ENCODE measurements around the gene SNAI1.
A peak's percentile ranks its signal among the peaks of the same experiment; 100 is the strongest.

SNAI1 gene

DNA sequence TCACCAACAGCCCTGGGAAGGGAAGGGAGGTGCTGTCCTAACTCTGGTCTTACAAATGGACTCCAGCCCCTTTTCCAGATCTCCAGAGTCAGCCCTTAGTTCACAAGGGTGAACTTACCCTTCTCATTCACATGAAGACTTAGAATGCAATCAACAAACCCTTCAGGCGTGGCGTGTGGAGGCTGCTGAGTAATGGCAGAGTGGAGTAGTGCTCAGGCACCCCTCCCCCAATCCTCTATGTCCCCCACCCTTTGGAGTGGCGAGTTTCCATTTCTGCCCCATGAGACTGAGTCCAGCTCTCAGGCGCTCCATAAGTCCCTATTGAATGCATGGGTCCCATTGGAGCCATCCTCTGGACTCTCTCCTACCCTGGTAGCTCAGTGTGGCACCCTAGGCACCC is 3.3 kb downstream of the SNAI1 start:
- no peaks in the 10 kb centered on the region for H3K9me3 ChIP-seq (ENCODE audit: control extremely low read depth in 1 of 5, control insufficient read depth in 4 of 5, insufficient read depth in 2 of 5, low read depth in 1 of 5, low read length in 4 of 5)
- H3K27ac ChIP-seq (ENCODE audit: insufficient read depth in 1 of 2, low read depth in 1 of 2, low read length in 2 of 2, poor library complexity in 1 of 2, severe bottlenecking in 2 of 2) = no peak overlapping the region
- CTCF ChIA-PET = interaction anchor here (0.8 to 1.8 kb wide), 5 partner anchors 15 to 75 kb away, joined by 3 to 6 read pairs (median 4); no protein-coding TSS in a partner anchor
- H3K4me3 ChIP-seq (ENCODE audit: control insufficient read depth in 1 of 7, extremely low read depth in 1 of 7, insufficient read depth in 4 of 7, low read depth in 2 of 7, low read length in 6 of 7) = no peak overlapping the region
- no peak for DNase-seq
- peaks cover 0 to 8% (median 0%) of the 10 kb centered on the region in 4 experiments for H3K36me3 ChIP-seq (ENCODE audit: control insufficient read depth in 4 of 4, insufficient read depth in 4 of 4, low read length in 3 of 4)
- peaks cover 0 to 83% (median 44%) of the 10 kb centered on the region in 4 experiments for H3K4me1 ChIP-seq (ENCODE audit: control extremely low read depth in 1 of 4, control insufficient read depth in 4 of 4, insufficient read depth in 4 of 4, low read length in 3 of 4)
- 91% methylated on average over 2 of the region's 4 CpGs for WGBS (ENCODE audit: insufficient coverage)
- POLR2A ChIA-PET = interaction anchor here (0.6 kb wide), 2 partner anchors 32 to 737 kb away, joined by 3 to 6 read pairs; no protein-coding TSS in a partner anchor
- H3K27me3 ChIP-seq (replicated peaks in 2 of 5; ENCODE audit: control insufficient read depth in 4 of 5, insufficient read depth in 5 of 5, low read length in 4 of 5) = no peaks in the 10 kb centered on the region

GRCh38 chr20:49987015-49987867 is 4.5 kb downstream of the SNAI1 start:
- ChIA-PET CTCF (interaction anchor here (0.6 to 2.6 kb wide), 6 partner anchors 9 to 82 kb away, joined by 3 to 10 read pairs (median 5); no protein-coding TSS in a partner anchor), POLR2A (no interaction called here)
- no peak for DNase-seq
- Histone ChIP-seq H3K27me3 (replicated peaks in 2 of 5; ENCODE audit: control insufficient read depth in 4 of 5, insufficient read depth in 5 of 5, low read length in 4 of 5) (no peaks in the 10 kb centered on the region), H3K9me3 (ENCODE audit: control extremely low read depth in 1 of 5, control insufficient read depth in 4 of 5, insufficient read depth in 2 of 5, low read depth in 1 of 5, low read length in 4 of 5) (no peaks in the 10 kb centered on the region), H3K27ac (ENCODE audit: insufficient read depth in 1 of 2, low read depth in 1 of 2, low read length in 2 of 2, poor library complexity in 1 of 2, severe bottlenecking in 2 of 2) (no peak overlapping the region), H3K4me1 (ENCODE audit: control extremely low read depth in 1 of 4, control insufficient read depth in 4 of 4, insufficient read depth in 4 of 4, low read length in 3 of 4) (peaks cover 0 to 78% (median 39%) of the 10 kb centered on the region in 4 experiments), H3K4me3 (ENCODE audit: control insufficient read depth in 1 of 7, extremely low read depth in 1 of 7, insufficient read depth in 4 of 7, low read depth in 2 of 7, low read length in 6 of 7) (no peak overlapping the region), H3K36me3 (ENCODE audit: control insufficient read depth in 4 of 4, insufficient read depth in 4 of 4, low read length in 3 of 4) (peaks cover 0 to 8% (median 0%) of the 10 kb centered on the region in 4 experiments)
- 100% methylated on average over 8 of the region's 15 CpGs for WGBS (ENCODE audit: insufficient coverage)

DNA sequence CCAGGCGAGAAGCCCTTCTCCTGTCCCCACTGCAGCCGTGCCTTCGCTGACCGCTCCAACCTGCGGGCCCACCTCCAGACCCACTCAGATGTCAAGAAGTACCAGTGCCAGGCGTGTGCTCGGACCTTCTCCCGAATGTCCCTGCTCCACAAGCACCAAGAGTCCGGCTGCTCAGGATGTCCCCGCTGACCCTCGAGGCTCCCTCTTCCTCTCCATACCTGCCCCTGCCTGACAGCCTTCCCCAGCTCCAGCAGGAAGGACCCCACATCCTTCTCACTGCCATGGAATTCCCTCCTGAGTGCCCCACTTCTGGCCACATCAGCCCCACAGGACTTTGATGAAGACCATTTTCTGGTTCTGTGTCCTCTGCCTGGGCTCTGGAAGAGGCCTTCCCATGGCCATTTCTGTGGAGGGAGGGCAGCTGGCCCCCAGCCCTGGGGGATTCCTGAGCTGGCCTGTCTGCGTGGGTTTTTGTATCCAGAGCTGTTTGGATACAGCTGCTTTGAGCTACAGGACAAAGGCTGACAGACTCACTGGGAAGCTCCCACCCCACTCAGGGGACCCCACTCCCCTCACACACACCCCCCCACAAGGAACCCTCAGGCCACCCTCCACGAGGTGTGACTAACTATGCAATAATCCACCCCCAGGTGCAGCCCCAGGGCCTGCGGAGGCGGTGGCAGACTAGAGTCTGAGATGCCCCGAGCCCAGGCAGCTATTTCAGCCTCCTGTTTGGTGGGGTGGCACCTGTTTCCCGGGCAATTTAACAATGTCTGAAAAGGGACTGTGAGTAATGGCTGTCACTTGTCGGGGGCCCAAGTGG is 5.3 kb downstream of the SNAI1 start:
- no peaks in the 10 kb centered on the region for H3K27me3 ChIP-seq (replicated peaks in 2 of 5; ENCODE audit: control insufficient read depth in 4 of 5, insufficient read depth in 5 of 5, low read length in 4 of 5)
- peaks cover 0 to 72% (median 33%) of the 10 kb centered on the region in 4 experiments for H3K4me1 ChIP-seq (ENCODE audit: control extremely low read depth in 1 of 4, control insufficient read depth in 4 of 4, insufficient read depth in 4 of 4, low read length in 3 of 4)
- ChIA-PET CTCF (interaction anchor here (1.1 to 2.6 kb wide), 8 partner anchors 9 to 96 kb away, joined by 3 to 10 read pairs (median 5); no protein-coding TSS in a partner anchor), POLR2A (interaction anchor here (0.7 kb wide), 1 partner anchor 16 kb away, joined by 3 read pairs; no protein-coding TSS in a partner anchor)
- H3K9me3 ChIP-seq (ENCODE audit: control extremely low read depth in 1 of 5, control insufficient read depth in 4 of 5, insufficient read depth in 2 of 5, low read depth in 1 of 5, low read length in 4 of 5) = no peaks in the 10 kb centered on the region
- 95% methylated on average over 13 of the region's 18 CpGs for WGBS (ENCODE audit: insufficient coverage)
- no peak for DNase-seq
- no peak overlapping the region for H3K4me3 ChIP-seq (ENCODE audit: control insufficient read depth in 1 of 7, extremely low read depth in 1 of 7, insufficient read depth in 4 of 7, low read depth in 2 of 7, low read length in 6 of 7)
- H3K36me3 ChIP-seq (ENCODE audit: control insufficient read depth in 4 of 4, insufficient read depth in 4 of 4, low read length in 3 of 4) = peaks cover 0 to 8% (median 0%) of the 10 kb centered on the region in 4 experiments
- H3K27ac ChIP-seq (ENCODE audit: insufficient read depth in 1 of 2, low read depth in 1 of 2, low read length in 2 of 2, poor library complexity in 1 of 2, severe bottlenecking in 2 of 2) = no peak overlapping the region

DNA sequence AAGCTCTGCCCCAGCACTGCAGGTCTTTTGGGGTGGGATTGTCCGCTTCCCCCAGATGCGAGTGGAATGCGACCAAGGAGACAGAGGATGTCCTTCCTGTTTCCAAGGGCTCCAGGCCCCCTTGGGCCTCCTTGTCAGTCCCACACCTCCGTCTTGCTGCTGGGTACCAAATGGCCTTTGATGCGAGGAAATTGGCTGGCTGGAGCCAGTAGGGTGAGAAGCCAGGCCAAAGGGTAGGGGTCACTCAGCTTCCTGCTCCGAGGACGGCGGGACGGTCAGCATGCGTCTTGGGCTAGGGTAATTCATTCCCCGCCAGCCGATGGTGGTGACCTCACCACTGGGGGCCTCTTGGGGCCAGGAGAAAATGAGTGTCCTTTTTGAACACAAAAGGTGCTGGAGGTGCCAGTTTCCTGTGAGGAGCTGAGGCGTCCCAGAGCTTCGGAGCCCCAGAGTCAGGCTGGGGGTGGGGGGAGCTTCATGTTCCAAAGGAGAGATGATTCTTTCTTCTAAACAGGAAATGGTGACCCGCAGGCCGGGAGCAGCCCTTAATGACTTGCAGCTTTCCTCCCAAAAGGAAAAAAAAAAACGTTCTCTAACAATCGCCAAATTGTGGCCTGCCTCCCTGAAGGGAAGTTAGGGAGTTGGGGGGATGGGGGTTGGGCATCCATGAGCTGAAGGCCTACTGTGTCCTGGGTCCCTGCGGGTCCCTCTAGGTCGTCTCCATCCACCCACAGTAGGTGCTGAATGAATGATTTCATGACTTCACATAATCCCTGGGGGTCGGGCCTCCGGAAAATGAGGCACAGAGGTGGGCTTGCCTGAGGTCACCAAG is 6.7 kb downstream of the SNAI1 start:
- whole genome bisulfite sequencing (ENCODE audit: insufficient coverage) = 46% methylated on average over 19 of the region's 22 CpGs
- POLR2A ChIA-PET = interaction anchor here (1.4 kb wide), 1 partner anchor 82 kb away, joined by 3 read pairs; no protein-coding TSS in a partner anchor
- H3K4me1 ChIP-seq (ENCODE audit: control extremely low read depth in 1 of 4, control insufficient read depth in 4 of 4, insufficient read depth in 4 of 4, low read length in 3 of 4) = peaks cover 0 to 67% (median 24%) of the 10 kb centered on the region in 4 experiments

DNA sequence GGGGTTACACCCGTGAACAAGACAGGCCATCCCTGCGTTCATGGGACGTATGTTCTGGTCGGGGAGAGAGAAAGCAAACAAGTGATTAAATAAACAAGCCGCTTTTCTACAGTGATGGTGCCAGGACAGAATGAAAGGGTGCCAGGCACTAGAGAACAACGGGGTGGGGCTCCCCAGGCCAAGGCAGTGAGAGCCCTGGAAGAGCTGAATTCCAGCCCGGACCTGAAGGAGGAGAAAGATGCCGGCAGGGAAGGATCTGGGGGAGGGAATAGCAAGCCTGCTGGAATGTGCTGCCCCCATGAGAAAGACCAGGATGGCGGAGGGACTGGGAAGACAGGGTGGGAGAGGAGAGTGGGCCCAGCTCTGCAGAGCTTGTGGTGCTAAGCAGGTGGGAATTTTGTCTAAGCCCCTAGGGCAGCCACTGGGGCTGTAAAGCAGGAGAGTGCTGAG is 7.5 kb downstream of the SNAI1 start:
- WGBS (ENCODE audit: insufficient coverage) = 77% methylated on average over 9 of the region's 9 CpGs
- Histone ChIP-seq H3K36me3 (ENCODE audit: control insufficient read depth in 4 of 4, insufficient read depth in 4 of 4, low read length in 3 of 4) (peaks cover 0 to 6% (median 0%) of the 10 kb centered on the region in 4 experiments), H3K27ac (ENCODE audit: insufficient read depth in 1 of 2, low read depth in 1 of 2, low read length in 2 of 2, poor library complexity in 1 of 2, severe bottlenecking in 2 of 2) (no peak overlapping the region), H3K4me3 (ENCODE audit: control insufficient read depth in 1 of 7, extremely low read depth in 1 of 7, insufficient read depth in 4 of 7, low read depth in 2 of 7, low read length in 6 of 7) (no peak overlapping the region), H3K4me1 (ENCODE audit: control extremely low read depth in 1 of 4, control insufficient read depth in 4 of 4, insufficient read depth in 4 of 4, low read length in 3 of 4) (peaks cover 0 to 58% (median 23%) of the 10 kb centered on the region in 4 experiments), H3K27me3 (replicated peaks in 2 of 5; ENCODE audit: control insufficient read depth in 4 of 5, insufficient read depth in 5 of 5, low read length in 4 of 5) (no peaks in the 10 kb centered on the region), H3K9me3 (ENCODE audit: control extremely low read depth in 1 of 5, control insufficient read depth in 4 of 5, insufficient read depth in 2 of 5, low read depth in 1 of 5, low read length in 4 of 5) (no peaks in the 10 kb centered on the region)
- DNase-seq = no peak
- ChIA-PET CTCF (interaction anchor here (1.3 to 2.1 kb wide), 6 partner anchors 9 to 81 kb away, joined by 4 to 9 read pairs (median 5); no protein-coding TSS in a partner anchor), POLR2A (no interaction called here)

More for the DNA sequence above, 6.7 kb downstream of the SNAI1 start:
- no peaks in the 10 kb centered on the region for H3K27me3 ChIP-seq (replicated peaks in 2 of 5; ENCODE audit: control insufficient read depth in 4 of 5, insufficient read depth in 5 of 5, low read length in 4 of 5)
- peaks cover 0 to 6% (median 0%) of the 10 kb centered on the region in 4 experiments for H3K36me3 ChIP-seq (ENCODE audit: control insufficient read depth in 4 of 4, insufficient read depth in 4 of 4, low read length in 3 of 4)
- no peaks in the 10 kb centered on the region for H3K9me3 ChIP-seq (ENCODE audit: control extremely low read depth in 1 of 5, control insufficient read depth in 4 of 5, insufficient read depth in 2 of 5, low read depth in 1 of 5, low read length in 4 of 5)
- CTCF ChIA-PET = interaction anchor here (0.5 to 2.6 kb wide), 15 partner anchors 8 to 94 kb away, joined by 3 to 10 read pairs (median 4); no protein-coding TSS in a partner anchor
- peak; percentile 33 to 44 (median 40) for DNase-seq
- H3K4me3 ChIP-seq (ENCODE audit: control insufficient read depth in 1 of 7, extremely low read depth in 1 of 7, insufficient read depth in 4 of 7, low read depth in 2 of 7, low read length in 6 of 7) = peak overlapping the region in 2 of 7 experiments; percentile 25 to 39
- H3K27ac ChIP-seq (ENCODE audit: insufficient read depth in 1 of 2, low read depth in 1 of 2, low read length in 2 of 2, poor library complexity in 1 of 2, severe bottlenecking in 2 of 2) = peak overlapping the region in 1 of 2 experiments; percentile 14

DNA sequence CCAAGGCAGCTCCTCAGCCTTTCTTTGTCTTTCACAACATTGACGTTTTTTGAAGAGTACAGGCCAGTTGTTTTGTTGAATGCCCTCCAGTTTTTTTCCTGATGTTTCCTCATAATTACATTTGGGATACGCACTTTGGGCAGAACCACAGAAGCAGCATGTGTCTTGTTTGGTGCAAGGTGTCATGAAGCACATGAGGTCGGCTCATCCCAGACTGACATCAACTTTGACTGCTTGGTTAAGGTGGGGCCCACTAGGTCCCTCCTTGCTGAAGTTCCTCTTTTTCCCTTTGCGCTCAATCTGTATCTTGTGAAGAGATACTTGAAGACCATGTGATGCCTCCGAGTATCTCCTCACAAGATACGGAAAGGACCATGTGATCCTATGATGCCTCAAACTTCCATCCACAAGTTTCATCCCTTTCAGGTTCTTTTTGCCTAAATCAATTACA is 10.5 kb downstream of the SNAI1 start:
- POLR2A ChIA-PET = no interaction called here

More for the DNA sequence above, 10.5 kb downstream of the SNAI1 start:
- Histone ChIP-seq H3K9me3 (ENCODE audit: control extremely low read depth in 1 of 5, control insufficient read depth in 4 of 5, insufficient read depth in 2 of 5, low read depth in 1 of 5, low read length in 4 of 5) (no peaks in the 10 kb centered on the region), H3K4me3 (ENCODE audit: control insufficient read depth in 1 of 7, extremely low read depth in 1 of 7, insufficient read depth in 4 of 7, low read depth in 2 of 7, low read length in 6 of 7) (no peak overlapping the region), H3K27me3 (replicated peaks in 2 of 5; ENCODE audit: control insufficient read depth in 4 of 5, insufficient read depth in 5 of 5, low read length in 4 of 5) (no peaks in the 10 kb centered on the region), H3K36me3 (ENCODE audit: control insufficient read depth in 4 of 4, insufficient read depth in 4 of 4, low read length in 3 of 4) (peaks cover 0 to 3% (median 0%) of the 10 kb centered on the region in 4 experiments), H3K27ac (ENCODE audit: insufficient read depth in 1 of 2, low read depth in 1 of 2, low read length in 2 of 2, poor library complexity in 1 of 2, severe bottlenecking in 2 of 2) (no peak overlapping the region), H3K4me1 (ENCODE audit: control extremely low read depth in 1 of 4, control insufficient read depth in 4 of 4, insufficient read depth in 4 of 4, low read length in 3 of 4) (peaks cover 0 to 35% (median 20%) of the 10 kb centered on the region in 4 experiments)
- WGBS (ENCODE audit: insufficient coverage) = 25% methylated on average over 4 of the region's 6 CpGs
- CTCF ChIA-PET = interaction anchor here (0.7 to 1.5 kb wide), 3 partner anchors 9 to 78 kb away, joined by 3 to 5 read pairs (median 3); no protein-coding TSS in a partner anchor
- DNase-seq = peak in 2 of 3 donors; percentile 63 to 74
